H1 (cell line): ENCODE results near the gene ANKS1B. TPM values are rescaled to one million over a fixed set of nuclear protein-coding genes. Genes with fewer than 3 reads are reported as not detected.

Source experiments
- CTCF ChIA-PET: fragments of 300-600 bp; sonication (Branson Sonifier 250); formaldehyde crosslinking; loops from one replicate; lab custom pipeline; 2021; ENCODE audit not compliant: partially characterized antibody; lab: Charles Lee
- POLR2A ChIA-PET: fragments of 300-600 bp; sonication (Branson Sonifier 250); formaldehyde crosslinking; loops from one replicate; lab custom pipeline; 2021; ENCODE audit warnings: inconsistent platforms; ENCODE audit not compliant: partially characterized antibody; lab: Charles Lee
- DNase-seq, 2 experiments: peaks; one replicate each; pipeline versions ENCODE4 v3.0.0 to v3.0.0-alpha.2; 2010 to 2022; ENCODE audit warnings: low spot score in 2 of 2, low read depth in 1 of 2, mixed read lengths in 1 of 2
- FAIRE-seq: peaks from 2 replicates; lab custom pipeline; 2011; peaks lifted over from hg19 to GRCh38; lab: Jason Lieb, UNC
- H2AFZ ChIP-seq: 2 replicates; pipeline ENCODE4 v1.8.1; 2012; ENCODE audit warnings: low read length, inconsistent platforms
- H2AK5ac ChIP-seq: 2 replicates; pipeline ENCODE4 v1.6.1; 2013; ENCODE audit warnings: low read depth, low read length
- H2BK120ac ChIP-seq: replicated peaks from 2 replicates; pipeline ENCODE3; 2013; ENCODE audit warnings: low read depth, low read length, inconsistent platforms
- H2BK12ac ChIP-seq: 2 replicates; pipeline ENCODE4 v1.6.1; 2013; ENCODE audit warnings: low read depth, low read length
- H2BK15ac ChIP-seq: 2 replicates; pipeline ENCODE4 v1.6.1; 2013; ENCODE audit warnings: low read length
- H2BK20ac ChIP-seq: 2 replicates; pipeline ENCODE4 v1.6.1; 2013; ENCODE audit warnings: low read length
- H2BK5ac ChIP-seq: 2 replicates; pipeline ENCODE4 v1.6.1; 2013; ENCODE audit warnings: low read depth, low read length
- H3K14ac ChIP-seq: 2 replicates; pipeline ENCODE4 v1.6.1; 2013; ENCODE audit warnings: inconsistent platforms; ENCODE audit not compliant: insufficient read length
- H3K18ac ChIP-seq: 2 replicates; pipeline ENCODE4 v1.6.1; 2013; ENCODE audit warnings: low read length; ENCODE audit errors: extremely low read depth
- H3K23ac ChIP-seq: 2 replicates; pipeline ENCODE4 v1.6.1; 2013; ENCODE audit warnings: inconsistent platforms; ENCODE audit not compliant: insufficient read length
- H3K23me2 ChIP-seq: 2 replicates; pipeline ENCODE4 v1.6.1; 2013; ENCODE audit warnings: low read depth, low read length
- H3K27ac ChIP-seq: 2 replicates; pipeline ENCODE4 v1.6.1; 2011; ENCODE audit warnings: low read depth, low read length, inconsistent platforms
- H3K27me3 ChIP-seq, 4 experiments: replicated peaks in 1 of 4; 1 replicate in 1 of 4; 2 replicates in 3 of 4; pipeline versions ENCODE4 v1.6.1 to v1.8.1; 2011 to 2013; ENCODE audit warnings: low read length in 3 of 4, mild to moderate bottlenecking in 3 of 4, inconsistent platforms in 2 of 4, mixed read lengths in 2 of 4, moderate library complexity in 1 of 4; ENCODE audit not compliant: control insufficient read depth in 3 of 4, insufficient read depth in 3 of 4; ENCODE audit errors: extremely low read depth in 1 of 4
- H3K36me3 ChIP-seq, 4 experiments: 2 replicates each; pipeline versions ENCODE4 v1.6.1 to v1.8.1; 2011 to 2013; ENCODE audit warnings: mild to moderate bottlenecking in 4 of 4, low read length in 3 of 4, moderate library complexity in 2 of 4, control low read depth in 1 of 4, inconsistent platforms in 1 of 4; ENCODE audit not compliant: insufficient read depth in 4 of 4, control insufficient read depth in 2 of 4
- H3K4ac ChIP-seq: replicated peaks from 2 replicates; pipeline ENCODE3; 2013; ENCODE audit warnings: low read length, low read depth, mixed read lengths, inconsistent platforms; ENCODE audit not compliant: insufficient read length
- H3K4me1 ChIP-seq, 4 experiments: replicated peaks in 1 of 4; 1 replicate in 1 of 4; 2 replicates in 3 of 4; pipeline versions ENCODE4 v1.6.1 to v1.8.1; 2011 to 2013; ENCODE audit warnings: low read length in 3 of 4, inconsistent platforms in 2 of 4, mixed read lengths in 1 of 4; ENCODE audit not compliant: insufficient read depth in 4 of 4, control insufficient read depth in 3 of 4
- H3K4me2 ChIP-seq, 2 experiments: 2 replicates each; pipeline versions ENCODE4 v1.6.1 to v1.8.1; 2011 to 2013; ENCODE audit warnings: low read depth in 2 of 2, low read length in 2 of 2, control low read depth in 1 of 2, inconsistent platforms in 1 of 2, mild to moderate bottlenecking in 1 of 2; ENCODE audit not compliant: insufficient read depth in 1 of 2
- H3K4me3 ChIP-seq, 4 experiments: fragments of 200-600, 300-600 bp in 1 of 4; sonication (generic), shearing (Covaris generic), sonication (Bioruptor Twin) in 1 of 4; 2 replicates each; pipeline versions ENCODE4 v1.5.1 to v1.8.1; 2011 to 2016; ENCODE audit warnings: low read length in 4 of 4, low read depth in 3 of 4, control low read depth in 2 of 4, inconsistent platforms in 2 of 4, mild to moderate bottlenecking in 2 of 4, mixed read lengths in 1 of 4, moderate library complexity in 1 of 4; ENCODE audit not compliant: insufficient read depth in 2 of 4; ENCODE audit errors: extremely low read depth in 1 of 4
- H3K56ac ChIP-seq: replicated peaks from 2 replicates; pipeline ENCODE3; 2013; ENCODE audit warnings: low read depth, mild to moderate bottlenecking, mixed read lengths, low read length, inconsistent platforms; ENCODE audit not compliant: insufficient read length
- H3K79me1 ChIP-seq: 2 replicates; pipeline ENCODE4 v1.6.1; 2013; ENCODE audit warnings: low read depth, low read length, control low read depth
- H3K79me2 ChIP-seq, 2 experiments: 2 replicates each; pipeline versions ENCODE4 v1.6.1 to v1.8.1; 2012 to 2013; ENCODE audit warnings: low read length in 2 of 2, mild to moderate bottlenecking in 2 of 2, inconsistent platforms in 1 of 2; ENCODE audit not compliant: insufficient read depth in 2 of 2, control insufficient read depth in 1 of 2
- H3K9ac ChIP-seq, 4 experiments: replicated peaks in 1 of 4; 1 replicate in 1 of 4; 2 replicates in 3 of 4; pipeline versions ENCODE4 v1.6.1 to v1.8.1; 2011 to 2013; ENCODE audit warnings: low read depth in 3 of 4, low read length in 3 of 4, control low read depth in 2 of 4, mild to moderate bottlenecking in 2 of 4, moderate library complexity in 2 of 4, inconsistent platforms in 1 of 4; ENCODE audit errors: extremely low read depth in 1 of 4
- H3K9me3 ChIP-seq, 2 experiments: 2 replicates each; pipeline versions ENCODE4 v1.6.1 to v1.8.1; 2012 to 2013; ENCODE audit warnings: mild to moderate bottlenecking in 2 of 2, moderate library complexity in 2 of 2, control low read depth in 1 of 2, inconsistent platforms in 1 of 2, low read depth in 1 of 2, low read length in 1 of 2, mixed read lengths in 1 of 2; ENCODE audit not compliant: insufficient read depth in 2 of 2
- H4K20me1 ChIP-seq, 2 experiments: replicated peaks in 1 of 2; 2 replicates each; pipeline versions ENCODE3 to v1.8.1; 2011 to 2013; ENCODE audit warnings: inconsistent platforms in 2 of 2, low read length in 2 of 2, mild to moderate bottlenecking in 1 of 2; ENCODE audit not compliant: insufficient read depth in 2 of 2, control insufficient read depth in 1 of 2
- H4K5ac ChIP-seq: 2 replicates; pipeline ENCODE4 v1.6.1; 2013; ENCODE audit warnings: low read length, low read depth, mixed read lengths, inconsistent platforms; ENCODE audit not compliant: insufficient read length
- H4K8ac ChIP-seq: 2 replicates; pipeline ENCODE4 v1.8.0; 2013; ENCODE audit warnings: mild to moderate bottlenecking, moderate library complexity, low read length, inconsistent platforms; ENCODE audit not compliant: insufficient read depth; ENCODE audit errors: extremely low read depth
- H4K91ac ChIP-seq: replicated peaks from 2 replicates; pipeline ENCODE3; 2013; ENCODE audit warnings: low read length, mixed read lengths, inconsistent platforms; ENCODE audit not compliant: insufficient read length
- ASH2L ChIP-seq: fragments of 200-600, 300-600 bp; sonication (generic); IDR thresholded peaks from one replicate; pipeline ENCODE4 v1.7.1; 2017; ENCODE audit warnings: low read length
- BCL11A ChIP-seq, 2 experiments: IDR thresholded peaks; one replicate each; pipeline ENCODE4 v1.6.1; 2011; ENCODE audit warnings: low read depth in 2 of 2, low read length in 2 of 2, mild to moderate bottlenecking in 2 of 2
- CEBPB ChIP-seq: IDR thresholded peaks from 2 replicates; pipeline ENCODE4 v1.6.1; 2012; ENCODE audit warnings: low read depth, low read length
- CREB1 ChIP-seq: IDR thresholded peaks from 2 replicates; pipeline ENCODE4 v1.6.1; 2012; ENCODE audit warnings: inconsistent platforms
- E2F6 ChIP-seq: IDR thresholded peaks from 2 replicates; pipeline ENCODE4 v1.6.1; 2012; ENCODE audit warnings: inconsistent platforms
- EGR1 ChIP-seq: IDR thresholded peaks from 2 replicates; pipeline ENCODE4 v1.6.1; 2011; ENCODE audit warnings: low read depth, low read length, borderline replicate concordance
- JUN ChIP-seq: IDR thresholded peaks from 2 replicates; pipeline ENCODE4 v1.6.1; 2011; ENCODE audit warnings: low read depth, mild to moderate bottlenecking, improper control_type of control experiment, low read length
- MAFK ChIP-seq: IDR thresholded peaks from 2 replicates; pipeline ENCODE4 v1.6.1; 2012; ENCODE audit warnings: low read depth, mild to moderate bottlenecking, improper control_type of control experiment, low read length
- POLR2A ChIP-seq, 2 experiments: IDR thresholded peaks; 1 replicate in 1 of 2; 2 replicates in 1 of 2; pipeline ENCODE4 v1.6.1; 2011; ENCODE audit warnings: low read depth in 2 of 2, low read length in 2 of 2, mild to moderate bottlenecking in 2 of 2; ENCODE audit errors: control extremely low read depth in 1 of 2
- RXRA ChIP-seq: IDR thresholded peaks from 2 replicates; pipeline ENCODE4 v1.6.1; 2011; ENCODE audit warnings: low read depth, mild to moderate bottlenecking, low read length, moderate library complexity; ENCODE audit not compliant: insufficient read depth
- TBP ChIP-seq: IDR thresholded peaks from 2 replicates; pipeline ENCODE4 v1.6.1; 2011; ENCODE audit warnings: low read depth, low read length, improper control_type of control experiment
- ZNF274 ChIP-seq: IDR thresholded peaks from 2 replicates; pipeline ENCODE4 v1.7.0; 2012; ENCODE audit warnings: low read length, borderline replicate concordance; ENCODE audit errors: extremely low read depth
- WGBS, 2 experiments: shearing (Covaris generic) in 1 of 2; methylation state at CpG; one replicate each; pipeline versions ENCODE4 v1.1.6 to v1.1.7; 2013 to 2015; ENCODE audit warnings: low lambda C conversion rate in 2 of 2, mixed read lengths in 2 of 2, inconsistent platforms in 1 of 2, low coverage in 1 of 2, missing lambda C conversion rate in 1 of 2; ENCODE audit not compliant: insufficient replicate concordance in 2 of 2, insufficient coverage in 1 of 2, insufficient read length in 1 of 2; ENCODE audit errors: extremely low coverage in 1 of 2, missing lambda C conversion rate in 1 of 2; 5-methylcytosine and 5-hydroxymethylcytosine counted together
- polyA plus RNA-seq, 7 experiments: library from polyadenylated mRNA; depleted of rRNA in 3 of 7; stranded (reverse) in 5 of 7; unstranded in 2 of 7; fragments of >200 nt in 5 of 7; fragments of 200-250 nt in 2 of 7; gene quantifications; 1 replicate in 5 of 7; 2 replicates in 1 of 7; 4 replicates in 1 of 7; pipeline versions ENCODE4 v1.2.1 to v1.2.3, GENCODE V29; 2011 to 2013; ENCODE audit warnings: missing spikeins in 2 of 7, mixed read lengths in 2 of 7
- total RNA-seq: library from RNA; stranded (reverse); fragmentation: NEBNext Ultra II Directional; extraction: Animal tissue kit (Norgen Biotek cat#: 25700); gene quantifications from 2 replicates; pipeline ENCODE4 v1.2.1, GENCODE V29; 2021
- TF ChIP-seq, protein P1 (sequence below): IDR thresholded peaks from 2 replicates; pipeline ENCODE4 v1.6.1; 2011; ENCODE audit warnings: low read length, improper control_type of control experiment

ANKS1B gene
- total and polyA plus RNA-seq, 2 of the 8 experiments (the other 6 are each of a cell fraction or from before 2014, with no cell fraction given) = 2.7 to 6.1 TPM

- Histone ChIP-seq H3K4me3 (no peak overlapping the region), H2AFZ (no peak overlapping the region), H3K9ac (no peak overlapping the region), H4K5ac (no peak overlapping the region), H3K4me1 (no peaks in the 10 kb centered on the region), H3K27ac (no peak overlapping the region), H3K4ac (no peak overlapping the region), H3K56ac (no peak overlapping the region), H3K4me2 (no peak overlapping the region), H3K18ac (no peak overlapping the region), H3K79me1 (no peaks in the 10 kb centered on the region), H3K14ac (no peak overlapping the region), H4K8ac (no peak overlapping the region), H3K23me2 (no peaks in the 10 kb centered on the region), H4K91ac (no peak overlapping the region), H3K27me3 (no peaks in the 10 kb centered on the region), H3K79me2 (no peaks in the 10 kb centered on the region), H3K9me3 (no peaks in the 10 kb centered on the region; a peak in 1 of 4 replicates), H2BK120ac (no peak overlapping the region), H2BK20ac (no peak overlapping the region), H4K20me1 (no peaks in the 10 kb centered on the region), H2BK12ac (no peak overlapping the region), H2BK5ac (no peak overlapping the region), H3K23ac (no peak overlapping the region), H2BK15ac (no peak overlapping the region), H3K36me3 (no peaks in the 10 kb centered on the region), H2AK5ac (no peak overlapping the region)
- POLR2A ChIA-PET = no interaction called here
- CTCF ChIA-PET = no interaction called here
- FAIRE-seq (no peak), DNase-seq (no peak)
- 93% methylated on average over 2 of the region's 2 CpGs; no CpG with 5 or more reads in 1 of the 2 experiments for WGBS, 2 experiments
- no peak for TF ChIP-seq CEBPB
- no peak for TF ChIP-seq EGR1
- no peak for TF ChIP-seq JUN
- no peak for TF ChIP-seq E2F6
- no peak for TF ChIP-seq CREB1
- no peak for TF ChIP-seq BCL11A (IDR thresholded peaks at IDR 0.05; ENCODE audit: low read depth in 2 of 2, low read length in 2 of 2)
- TF ChIP-seq MAFK = no peak
- no peak for TF ChIP-seq TBP
- TF ChIP-seq, protein P1, sequence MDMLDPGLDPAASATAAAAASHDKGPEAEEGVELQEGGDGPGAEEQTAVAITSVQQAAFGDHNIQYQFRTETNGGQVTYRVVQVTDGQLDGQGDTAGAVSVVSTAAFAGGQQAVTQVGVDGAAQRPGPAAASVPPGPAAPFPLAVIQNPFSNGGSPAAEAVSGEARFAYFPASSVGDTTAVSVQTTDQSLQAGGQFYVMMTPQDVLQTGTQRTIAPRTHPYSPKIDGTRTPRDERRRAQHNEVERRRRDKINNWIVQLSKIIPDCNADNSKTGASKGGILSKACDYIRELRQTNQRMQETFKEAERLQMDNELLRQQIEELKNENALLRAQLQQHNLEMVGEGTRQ = no peak
- TF ChIP-seq ZNF274 = no peak
- TF ChIP-seq ASH2L = no peak
- no peak for TF ChIP-seq POLR2A (IDR thresholded peaks at IDR 0.05; ENCODE audit: control extremely low read depth in 1 of 2, low read depth in 2 of 2, low read length in 2 of 2)
- TF ChIP-seq RXRA = no peak
Measured at GRCh38 chr12:99926511-99927169, 58.1 kb downstream of the ANKS1B start.
